Measurements from ENCODE around the gene WDR41.

DNA sequence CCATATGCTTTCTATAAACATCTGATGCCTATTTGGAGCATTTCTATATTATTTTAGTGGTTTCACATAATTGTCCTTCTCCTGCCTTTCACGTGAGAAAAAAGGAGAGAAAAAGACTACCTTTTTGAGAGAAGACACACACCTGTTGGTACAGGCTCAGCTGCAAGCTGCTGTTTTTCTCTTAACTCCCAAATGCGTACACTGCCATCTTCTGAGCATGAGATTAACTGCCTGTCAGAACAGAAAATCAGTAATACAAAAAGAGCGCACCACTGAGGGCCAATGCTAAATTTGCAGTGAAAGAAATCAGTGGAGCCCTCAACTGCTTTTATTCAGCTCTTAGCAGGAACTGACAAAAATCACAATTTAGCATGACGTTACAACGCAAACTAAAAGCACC is 54.9 kb downstream of the WDR41 start:
- TF ChIP-seq YY1 (IDR thresholded peaks at IDR 0.05; ENCODE audit: insufficient read depth, insufficient read length) (no peak), SUZ12 (IDR thresholded peaks at IDR 0.05; ENCODE audit: extremely low read depth, insufficient read depth, insufficient read length) (no peak)

Data from NT2/D1 (cell line).